OCI-LY1 (cell line): ENCODE measurements around the gene DPM3.

Source experiments
- H2AFZ ChIP-seq: fragments of 200-600 bp; sonication (generic), shearing (Covaris generic); 2 replicates; pipeline ENCODE4 v1.6.0; 2014; ENCODE audit warnings: antibody characterized with exemption, mild to moderate bottlenecking, low read length
- H3F3A ChIP-seq: fragments of 200-600 bp; sonication (generic), shearing (Covaris generic); 2 replicates; pipeline ENCODE4 v1.6.0; 2014; ENCODE audit warnings: mild to moderate bottlenecking, antibody characterized with exemption, low read length, moderate library complexity; ENCODE audit not compliant: insufficient read depth
- H3K27ac ChIP-seq: fragments of 200-600 bp; sonication (generic); 2 replicates; pipeline ENCODE4 v1.5.1; 2014; ENCODE audit warnings: low read length, mixed run types, mild to moderate bottlenecking, low read depth; ENCODE audit not compliant: poor library complexity, severe bottlenecking
- H3K27me3 ChIP-seq: fragments of 200-600 bp; sonication (generic); 2 replicates; pipeline ENCODE4 v1.6.0; 2014; ENCODE audit warnings: antibody characterized with exemption, mild to moderate bottlenecking, low read length, moderate library complexity; ENCODE audit not compliant: insufficient read depth
- H3K36me3 ChIP-seq: fragments of 200-600 bp; sonication (generic); 2 replicates; pipeline ENCODE4 v1.6.1; 2014; ENCODE audit warnings: mild to moderate bottlenecking, antibody characterized with exemption, low read length, moderate library complexity, mixed read lengths; ENCODE audit not compliant: insufficient read depth
- H3K4me1 ChIP-seq: fragments of 200-600 bp; sonication (generic); 2 replicates; pipeline ENCODE4 v1.5.1; 2014; ENCODE audit warnings: mild to moderate bottlenecking, low read length, moderate library complexity; ENCODE audit not compliant: insufficient read depth, severe bottlenecking
- H3K4me2 ChIP-seq: fragments of 200-600 bp; sonication (generic), shearing (Covaris generic); 2 replicates; pipeline ENCODE4 v1.6.1; 2014; ENCODE audit warnings: low read length
- H3K4me3 ChIP-seq: fragments of 200-600 bp; sonication (generic); 2 replicates; pipeline ENCODE4 v1.5.1; 2014; ENCODE audit warnings: low read length, low read depth, mild to moderate bottlenecking, mixed read lengths; ENCODE audit not compliant: poor library complexity, severe bottlenecking
- H3K79me2 ChIP-seq: fragments of 200-600 bp; shearing (Covaris generic); 2 replicates; pipeline ENCODE4 v1.6.1; 2016; ENCODE audit warnings: mixed run types, low read length, mixed read lengths; ENCODE audit not compliant: insufficient read depth
- H3K9ac ChIP-seq: fragments of 200-600 bp; sonication (generic), shearing (Covaris generic); 2 replicates; pipeline ENCODE4 v1.6.1; 2014; ENCODE audit warnings: mild to moderate bottlenecking, low read length, mixed read lengths
- H3K9me2 ChIP-seq: fragments of 200-600 bp; sonication (generic), shearing (Covaris generic); 2 replicates; pipeline ENCODE4 v1.6.1; 2014; ENCODE audit warnings: low read depth, mild to moderate bottlenecking, low read length, mixed read lengths
- H3K9me3 ChIP-seq: fragments of 200-600 bp; shearing (Covaris generic); 2 replicates; pipeline ENCODE4 v1.6.1; 2014; ENCODE audit warnings: low read length, mixed read lengths
- H4K20me1 ChIP-seq: fragments of 200-600 bp; sonication (generic), shearing (Covaris generic); 2 replicates; pipeline ENCODE4 v1.6.0; 2016; ENCODE audit warnings: mild to moderate bottlenecking, low read length; ENCODE audit not compliant: insufficient read depth
- EZH2 ChIP-seq: fragments of 200-600 bp; sonication (generic), shearing (Covaris generic); IDR thresholded peaks from 2 replicates; pipeline ENCODE4 v1.8.0; 2017; ENCODE audit warnings: borderline replicate concordance, mixed run types, mild to moderate bottlenecking, antibody characterized with exemption, low read length, moderate library complexity, mixed read lengths
- TF ChIP-seq, protein P1 (sequence below): fragments of 200-600 bp; sonication (generic), shearing (Covaris generic); IDR thresholded peaks from 2 replicates; pipeline ENCODE4 v1.5.1; 2017; ENCODE audit warnings: mild to moderate bottlenecking, antibody characterized with exemption, low read length, moderate library complexity, mixed read lengths

Gene DPM3

DNA sequence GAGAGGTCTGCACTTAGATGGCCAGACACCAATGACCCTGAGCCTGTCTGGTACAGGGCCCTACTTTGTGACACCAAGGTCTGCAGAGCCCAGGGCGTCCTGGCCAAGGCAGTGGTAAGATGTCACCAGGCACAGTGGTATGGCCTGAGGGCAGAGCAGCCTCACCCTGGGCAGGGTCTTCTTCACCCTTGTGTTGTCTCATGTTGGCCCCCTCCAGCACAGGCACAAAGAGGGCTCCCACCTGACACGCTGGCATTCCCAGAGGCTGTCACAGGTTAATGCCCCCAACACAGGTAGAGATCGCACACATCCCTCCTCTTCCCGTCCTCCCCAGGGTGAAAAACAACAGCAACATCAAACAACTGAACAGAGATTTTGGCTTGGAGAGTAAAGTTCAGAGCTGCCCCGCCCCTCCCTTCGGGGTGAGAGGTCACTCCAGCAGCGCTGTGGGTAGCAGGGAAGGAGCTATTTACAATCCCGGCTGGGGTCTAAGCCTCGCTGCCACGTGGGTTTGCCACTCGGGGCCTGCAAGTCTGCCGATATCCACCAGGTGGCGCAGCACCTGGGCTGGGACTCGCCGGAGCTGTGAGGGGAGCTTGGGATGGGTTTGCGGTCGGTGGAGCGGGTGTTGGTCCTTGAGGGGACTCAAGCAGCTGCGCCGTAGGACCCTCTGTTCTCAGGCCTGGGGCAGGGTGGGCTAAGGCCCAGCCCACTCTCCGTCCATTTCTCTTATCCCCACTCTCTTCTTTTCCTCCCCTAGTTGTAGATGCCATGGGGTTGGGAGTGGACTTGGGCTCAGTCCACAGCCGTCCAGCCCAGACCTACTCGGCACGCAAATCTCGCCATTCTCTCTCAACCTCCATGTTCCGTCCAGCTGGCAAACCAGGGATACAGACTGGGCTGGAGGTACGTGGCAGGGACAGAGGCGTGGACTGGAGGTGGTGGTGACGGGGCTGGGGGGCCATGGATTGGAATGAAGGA, 49.0 kb downstream of the DPM3 start:
- Histone ChIP-seq H3K9me2 (no peaks in the 10 kb centered on the region), H3F3A (no peaks in the 10 kb centered on the region), H3K27ac (no peak overlapping the region), H3K9ac (no peak overlapping the region), H3K27me3 (no peaks in the 10 kb centered on the region), H3K79me2 (no peaks in the 10 kb centered on the region), H3K4me1 (peaks cover 7% of the 10 kb centered on the region), H2AFZ (no peak overlapping the region), H3K9me3 (no peaks in the 10 kb centered on the region), H3K4me2 (peak overlapping the region; percentile 27; the same call in 1 of the 2 replicates), H4K20me1 (no peaks in the 10 kb centered on the region), H3K36me3 (no peaks in the 10 kb centered on the region), H3K4me3 (no peak overlapping the region)
- TF ChIP-seq, protein P1, sequence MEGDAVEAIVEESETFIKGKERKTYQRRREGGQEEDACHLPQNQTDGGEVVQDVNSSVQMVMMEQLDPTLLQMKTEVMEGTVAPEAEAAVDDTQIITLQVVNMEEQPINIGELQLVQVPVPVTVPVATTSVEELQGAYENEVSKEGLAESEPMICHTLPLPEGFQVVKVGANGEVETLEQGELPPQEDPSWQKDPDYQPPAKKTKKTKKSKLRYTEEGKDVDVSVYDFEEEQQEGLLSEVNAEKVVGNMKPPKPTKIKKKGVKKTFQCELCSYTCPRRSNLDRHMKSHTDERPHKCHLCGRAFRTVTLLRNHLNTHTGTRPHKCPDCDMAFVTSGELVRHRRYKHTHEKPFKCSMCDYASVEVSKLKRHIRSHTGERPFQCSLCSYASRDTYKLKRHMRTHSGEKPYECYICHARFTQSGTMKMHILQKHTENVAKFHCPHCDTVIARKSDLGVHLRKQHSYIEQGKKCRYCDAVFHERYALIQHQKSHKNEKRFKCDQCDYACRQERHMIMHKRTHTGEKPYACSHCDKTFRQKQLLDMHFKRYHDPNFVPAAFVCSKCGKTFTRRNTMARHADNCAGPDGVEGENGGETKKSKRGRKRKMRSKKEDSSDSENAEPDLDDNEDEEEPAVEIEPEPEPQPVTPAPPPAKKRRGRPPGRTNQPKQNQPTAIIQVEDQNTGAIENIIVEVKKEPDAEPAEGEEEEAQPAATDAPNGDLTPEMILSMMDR, result peak; percentile 93
- no peak for TF ChIP-seq EZH2
